Lower lobe of right lung (tissue), 2 donors: ENCODE results near the gene SZRD1. TPM values are rescaled to one million over a fixed set of nuclear protein-coding genes. Genes with fewer than 3 reads are reported as not detected.
A peak's percentile ranks its signal among the peaks of the same experiment; 100 is the strongest.

Experiments used
- ATAC-seq, 2 donors: fragments of 200-7000 bp; cut with Tn5 transposase; one replicate each; pipeline ENCODE4 v1.9.1; 2020 to 2022; ENCODE audit warnings: mild to moderate bottlenecking in 2 of 2, moderate library complexity in 2 of 2
- DNase-seq: peaks from one replicate; pipeline ENCODE4 v3.0.0-alpha.2; 2020
- H3K27ac ChIP-seq: fragments of 200-600 bp; one replicate; pipeline ENCODE4 v1.8.0; 2022
- H3K27me3 ChIP-seq: fragments of 200-600 bp; one replicate; pipeline ENCODE4 v1.8.0; 2022; ENCODE audit warnings: low read depth
- H3K36me3 ChIP-seq: fragments of 200-600 bp; one replicate; pipeline ENCODE4 v1.8.0; 2022; ENCODE audit warnings: mild to moderate bottlenecking
- H3K4me1 ChIP-seq: fragments of 200-600 bp; one replicate; pipeline ENCODE4 v1.8.0; 2022
- H3K4me3 ChIP-seq: fragments of 200-600 bp; one replicate; pipeline ENCODE4 v1.8.0; 2022; ENCODE audit warnings: mild to moderate bottlenecking
- H3K9me3 ChIP-seq: fragments of 200-600 bp; one replicate; pipeline ENCODE4 v1.8.0; 2022
- intact Hi-C: fragments of 100-400 bp; cut with DNase I; formaldehyde crosslinking; loops from one replicate; pipeline ENCODE4 v1.11.0; 2022
- total RNA-seq: library from RNA; stranded (reverse); fragmentation: NEBNext Ultra II Directional; extraction: Animal tissue kit (Norgen Biotek cat#: 25700); gene quantifications from one replicate; pipeline ENCODE4 v1.2.1, GENCODE V29; 2021
- TF ChIP-seq, protein P1 (sequence below): fragments of 200-600 bp; IDR thresholded peaks from one replicate; pipeline ENCODE4 v1.8.0; 2022; ENCODE audit warnings: antibody characterized with exemption, mild to moderate bottlenecking
- donor health status: DM: no; HTN: yes; CAD: no; lungs with severe emphysema.

Gene SZRD1
- total RNA-seq, 1 donor from 2014 or later = 111 TPM

DNA sequence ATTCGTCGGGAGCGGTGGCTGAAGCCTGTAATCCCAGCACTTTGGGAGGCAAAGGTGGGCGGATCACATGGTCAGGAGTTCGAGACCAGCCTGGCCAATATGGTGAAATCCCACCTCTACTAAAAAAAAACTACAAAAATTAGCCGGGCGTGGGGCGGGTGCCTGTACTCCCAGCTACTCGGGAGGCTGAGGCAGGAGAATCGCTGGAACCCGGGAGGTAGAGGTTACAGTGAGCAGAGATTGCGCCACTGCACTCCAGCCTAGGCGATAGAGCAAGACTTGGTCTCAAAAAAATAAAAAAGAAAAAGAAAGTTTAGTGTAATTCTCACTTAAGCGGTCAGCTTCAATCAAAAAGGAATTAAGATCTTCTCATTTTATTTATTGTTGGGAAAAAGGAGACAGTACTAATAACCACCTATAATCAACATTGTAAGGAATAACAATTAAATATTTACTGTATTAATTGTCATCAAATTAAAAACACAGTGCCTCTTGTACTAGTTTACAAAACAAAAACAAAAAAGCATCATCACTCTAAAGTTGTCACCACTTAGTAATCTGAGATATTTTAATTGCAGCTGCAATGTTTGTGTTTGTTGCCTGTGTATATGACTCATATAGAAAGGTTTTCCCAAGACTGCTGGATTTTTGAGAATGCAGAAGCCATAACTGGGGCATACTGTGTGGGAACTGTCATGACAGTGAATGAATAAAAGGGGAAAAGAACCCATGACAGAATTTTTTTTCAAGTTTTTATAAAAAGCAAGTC, 18.4 kb upstream of the SZRD1 start:
- Histone ChIP-seq H3K4me3 (no peak overlapping the region), H3K4me1 (peaks cover 33% of the 10 kb centered on the region), H3K36me3 (peaks cover 3% of the 10 kb centered on the region), H3K27ac (no peak overlapping the region), H3K9me3 (no peaks in the 10 kb centered on the region), H3K27me3 (no peaks in the 10 kb centered on the region)
- TF ChIP-seq, protein P1, sequence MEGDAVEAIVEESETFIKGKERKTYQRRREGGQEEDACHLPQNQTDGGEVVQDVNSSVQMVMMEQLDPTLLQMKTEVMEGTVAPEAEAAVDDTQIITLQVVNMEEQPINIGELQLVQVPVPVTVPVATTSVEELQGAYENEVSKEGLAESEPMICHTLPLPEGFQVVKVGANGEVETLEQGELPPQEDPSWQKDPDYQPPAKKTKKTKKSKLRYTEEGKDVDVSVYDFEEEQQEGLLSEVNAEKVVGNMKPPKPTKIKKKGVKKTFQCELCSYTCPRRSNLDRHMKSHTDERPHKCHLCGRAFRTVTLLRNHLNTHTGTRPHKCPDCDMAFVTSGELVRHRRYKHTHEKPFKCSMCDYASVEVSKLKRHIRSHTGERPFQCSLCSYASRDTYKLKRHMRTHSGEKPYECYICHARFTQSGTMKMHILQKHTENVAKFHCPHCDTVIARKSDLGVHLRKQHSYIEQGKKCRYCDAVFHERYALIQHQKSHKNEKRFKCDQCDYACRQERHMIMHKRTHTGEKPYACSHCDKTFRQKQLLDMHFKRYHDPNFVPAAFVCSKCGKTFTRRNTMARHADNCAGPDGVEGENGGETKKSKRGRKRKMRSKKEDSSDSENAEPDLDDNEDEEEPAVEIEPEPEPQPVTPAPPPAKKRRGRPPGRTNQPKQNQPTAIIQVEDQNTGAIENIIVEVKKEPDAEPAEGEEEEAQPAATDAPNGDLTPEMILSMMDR = no peak
- no peak for DNase-seq
- intact Hi-C loops = no loop called here
- ATAC-seq = no peak

DNA sequence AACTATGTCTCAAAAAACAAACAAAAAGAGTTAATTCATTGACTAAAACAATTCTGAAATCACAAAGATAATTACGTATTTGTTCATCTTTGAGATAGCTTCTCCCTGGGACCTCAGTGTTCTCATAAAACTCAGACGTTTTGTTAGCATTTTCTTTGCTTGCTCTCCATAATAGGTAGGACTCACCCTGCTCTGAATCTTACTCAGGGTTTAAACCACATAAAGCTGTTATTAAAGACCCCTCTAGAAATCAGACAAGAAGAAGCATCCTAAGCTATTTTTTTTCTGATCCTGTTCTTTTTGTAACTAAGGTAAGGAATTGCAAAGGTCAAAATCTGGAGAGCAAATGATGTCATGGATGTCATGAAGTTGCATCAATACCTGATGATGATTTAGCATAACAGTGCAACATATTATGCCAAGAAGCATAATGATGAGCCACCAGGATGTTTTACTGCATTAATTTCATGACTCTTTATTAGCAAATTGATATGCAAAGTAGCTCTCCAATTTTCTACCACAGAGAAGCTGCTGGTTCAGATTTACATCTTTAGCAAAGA, 17.1 kb upstream of the SZRD1 start:
- H3K4me1 ChIP-seq = peaks cover 33% of the 10 kb centered on the region

DNA sequence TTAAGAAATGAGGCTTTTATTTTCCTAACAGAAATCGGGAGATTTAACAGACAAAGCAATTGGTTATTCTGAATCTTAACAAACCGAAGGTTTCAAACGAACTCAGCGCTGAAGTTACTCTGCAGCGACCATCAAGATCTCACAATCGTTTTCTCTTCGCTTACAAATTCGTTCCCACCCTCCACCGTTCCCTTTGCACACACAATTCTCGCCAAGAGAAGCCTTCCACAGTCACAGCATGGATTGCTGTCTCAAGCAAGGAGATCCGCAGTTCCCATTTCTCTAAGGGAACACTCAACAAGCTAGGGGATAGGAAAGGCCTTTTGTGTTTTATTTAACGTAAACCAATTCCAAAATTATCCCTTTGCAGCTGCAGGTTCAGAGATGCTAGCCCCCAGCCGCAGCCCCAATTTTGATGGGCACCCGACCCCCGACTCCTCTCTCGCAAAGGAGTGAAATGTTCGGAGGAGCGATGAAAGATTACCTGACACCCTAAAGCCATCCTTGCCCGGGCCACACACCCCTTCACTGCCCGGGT, 15.5 kb upstream of the SZRD1 start:
- Histone ChIP-seq H3K4me3 (peak overlapping the region; percentile 97), H3K36me3 (peaks cover 3% of the 10 kb centered on the region), H3K9me3 (no peaks in the 10 kb centered on the region), H3K27ac (peak overlapping the region; percentile 94), H3K4me1 (peaks cover 33% of the 10 kb centered on the region), H3K27me3 (no peaks in the 10 kb centered on the region)
- TF ChIP-seq, protein P1 = no peak
- DNase-seq (no peak), ATAC-seq (peak in 1 of 2 donors; percentile 30)
- intact Hi-C loops = no loop called here

More for the DNA sequence above, 17.1 kb upstream of the SZRD1 start:
- Histone ChIP-seq H3K4me3 (no peak overlapping the region), H3K27ac (no peak overlapping the region), H3K9me3 (no peaks in the 10 kb centered on the region), H3K27me3 (no peaks in the 10 kb centered on the region), H3K36me3 (peaks cover 3% of the 10 kb centered on the region)
- TF ChIP-seq, protein P1 = no peak
- intact Hi-C loops = no loop called here
- no peak for DNase-seq
- ATAC-seq = no peak

DNA sequence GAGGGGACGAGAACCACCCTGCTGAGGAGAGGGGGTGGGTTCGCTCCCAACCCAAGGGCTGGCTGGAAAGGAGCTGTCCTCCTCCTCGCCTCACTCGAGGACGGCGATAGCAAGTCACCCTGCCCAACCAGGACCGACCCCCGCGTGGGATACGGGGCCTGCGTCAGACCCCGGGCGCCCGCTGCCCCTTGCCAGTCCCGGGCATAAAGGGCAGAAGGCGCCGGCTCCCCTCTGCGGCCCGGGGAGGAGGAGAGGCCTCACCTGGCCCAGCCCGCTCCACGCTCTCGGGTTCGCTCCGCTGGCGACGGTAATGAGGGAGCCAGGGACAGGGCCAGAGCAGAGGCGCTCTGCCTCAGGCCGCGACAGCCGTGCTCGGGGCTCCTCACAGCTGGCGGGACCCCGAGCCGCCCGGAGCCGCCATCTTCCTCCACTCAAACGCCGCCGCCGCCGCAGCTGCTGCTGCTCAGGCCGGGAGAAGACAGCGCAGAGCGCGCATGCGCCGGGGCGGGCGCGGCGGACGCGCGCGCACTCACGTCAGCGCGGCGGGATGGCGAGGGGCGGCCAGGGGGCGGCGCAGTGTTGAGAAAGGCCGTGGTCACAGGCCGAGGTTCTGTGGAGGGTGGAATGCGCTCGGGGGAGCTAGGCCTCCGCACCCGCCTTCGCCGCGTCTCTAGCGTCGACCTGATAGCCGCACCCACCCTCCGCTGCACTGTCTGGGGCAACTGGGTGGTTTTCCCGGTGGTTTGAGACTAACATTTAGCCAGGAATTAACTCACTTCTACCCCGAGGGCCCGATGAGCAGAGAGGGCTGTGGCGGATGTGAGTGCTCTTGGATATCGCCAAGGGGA, 14.8 kb upstream of the SZRD1 start, which contains the start of gene FBXO42:
FBXO42 (minus strand) TSS at position 487 of the 848 bp plus-strand sequence. CDS start 37,062 bp downstream, outside the sequence.
- intact Hi-C loops = no loop called here

More for the DNA sequence above, 14.8 kb upstream of the SZRD1 start, which contains the start of gene FBXO42:
- Histone ChIP-seq H3K27ac (peak within 1 kb of the TSS; percentile 94), H3K4me1 (peaks cover 33% of the 10 kb centered on the region), H3K27me3 (no peaks in the 10 kb centered on the region), H3K36me3 (peaks cover 3% of the 10 kb centered on the region), H3K4me3 (peak within 1 kb of the TSS; percentile 97), H3K9me3 (no peaks in the 10 kb centered on the region)
- ATAC-seq (peak; percentile 99), DNase-seq (peak; percentile 93)
- TF ChIP-seq, protein P1 = peak; percentile 59
